ENCODE results near the gene MSI1.
A peak's percentile ranks its signal among the peaks of the same experiment; 100 is the strongest.
"Not testable (repeated sequence)": the region's sequence is repeated elsewhere in the genome, so short reads cannot be mapped to it uniquely, and the experiment has no call there.

Gene MSI1

GRCh38 chr12:120357104-120357503, 11.9 kb downstream of the MSI1 start:
- no peak for DNase-seq

DNA sequence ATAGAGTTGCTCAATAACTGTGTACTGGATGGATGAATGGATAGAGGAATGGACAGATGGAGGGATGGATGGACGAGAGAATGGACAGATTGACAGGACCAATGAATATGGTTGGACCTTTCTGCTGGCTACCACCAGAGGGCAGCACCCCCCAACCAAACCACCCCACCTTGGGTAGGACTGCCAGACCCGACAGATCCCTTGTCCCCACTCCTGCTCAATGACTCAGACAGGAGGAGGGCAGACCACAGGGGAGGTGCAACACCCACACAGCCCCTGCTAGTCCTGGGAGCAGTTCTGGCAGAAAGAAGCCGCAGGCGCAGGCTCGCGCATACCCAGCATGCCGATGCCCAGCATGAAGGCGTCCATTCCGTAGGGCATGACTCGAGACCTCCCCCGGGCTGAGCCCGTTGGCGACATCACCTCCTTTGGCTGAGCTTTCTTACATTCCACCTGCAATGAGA, 12.4 kb downstream of the MSI1 start:
- DNase-seq, result peak in 50 of 51 donors; percentile 13 to 83 (median 63)

DNA sequence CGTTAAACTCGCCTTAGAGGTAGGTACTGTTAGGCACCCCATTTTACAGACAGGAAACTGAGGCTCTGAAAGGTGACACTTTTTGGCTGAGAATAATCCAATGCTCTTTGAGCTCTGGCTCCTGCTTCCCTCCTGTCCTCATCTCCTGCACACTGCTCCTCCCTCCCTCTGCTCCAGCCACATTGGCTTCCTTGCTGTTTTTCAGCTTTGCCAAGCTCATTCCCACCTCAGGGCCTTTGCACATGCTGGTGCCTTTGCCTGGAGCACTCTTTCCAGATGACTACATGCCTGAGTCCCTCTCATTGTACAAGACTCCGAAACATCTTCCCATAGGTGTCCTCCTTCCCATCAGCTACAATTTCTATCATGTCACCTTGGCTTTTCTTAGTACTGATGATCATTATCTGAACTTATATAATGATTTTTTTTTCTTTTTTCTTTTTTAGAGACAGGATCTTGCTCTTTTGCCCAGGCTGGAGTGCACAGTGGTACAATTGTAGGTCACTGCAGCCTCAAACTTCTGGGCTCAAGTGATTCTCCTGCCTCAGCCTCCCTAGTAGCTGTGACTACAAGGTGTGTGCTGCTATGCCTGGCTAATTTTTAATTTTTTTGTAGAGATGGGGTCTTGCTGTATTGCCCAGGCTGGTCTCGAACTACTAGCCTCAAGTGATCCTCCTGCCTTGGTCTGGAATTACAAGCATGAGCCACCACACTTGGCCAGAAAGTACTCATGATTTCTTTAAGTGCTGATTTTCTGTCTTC, 15.2 kb downstream of the MSI1 start:
- DNase-seq, result no peak

GRCh38 chr12:120353136-120353535, 15.8 kb downstream of the MSI1 start:
- no peak for DNase-seq

DNA sequence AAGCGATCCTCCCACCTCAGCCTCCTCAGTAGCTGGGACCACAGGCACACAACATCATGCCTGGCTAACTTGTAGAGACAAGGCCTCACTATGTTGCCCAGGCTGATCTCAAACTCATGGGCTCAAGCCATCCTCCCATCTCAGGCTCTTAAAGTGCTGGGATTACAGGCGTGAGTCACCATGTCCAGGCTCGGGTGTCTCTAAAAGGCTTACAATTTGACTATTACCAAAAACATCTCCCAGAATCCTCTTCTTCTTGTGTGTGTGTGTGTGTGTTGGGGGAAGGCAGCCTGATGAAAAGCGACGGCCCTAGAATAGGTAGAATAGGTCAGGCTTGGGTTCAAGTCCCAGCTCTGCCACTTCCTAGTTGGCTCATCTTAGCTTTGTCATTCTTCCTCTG, 16.8 kb downstream of the MSI1 start:
- DNase-seq, result no peak

- DNase-seq, result peak in 9 of 51 donors; percentile 4 to 34 (median 10)
Observed at GRCh38 chr12:120350576-120351350, 18.2 kb downstream of the MSI1 start.

DNA sequence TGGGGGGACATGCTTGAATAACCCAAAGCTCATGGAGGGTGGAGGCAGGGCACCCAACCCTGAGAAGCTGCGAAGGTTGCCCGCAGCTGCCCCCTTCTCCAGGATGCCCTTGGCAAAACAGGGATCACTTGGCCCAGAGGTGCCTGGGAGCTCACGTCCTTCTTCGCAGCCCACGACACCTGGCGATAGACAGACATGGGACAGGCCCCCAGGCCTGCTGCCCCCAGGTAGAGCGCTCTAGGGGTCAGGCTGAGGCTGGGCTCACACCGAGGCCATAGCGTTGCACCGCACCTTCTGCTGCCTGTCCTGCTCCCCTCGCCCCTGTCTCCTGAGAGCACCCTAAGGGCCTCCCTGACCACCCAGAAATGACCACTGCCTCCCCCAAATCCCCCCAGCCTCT, 21.2 kb downstream of the MSI1 start:
- DNase-seq, result no peak

DNA sequence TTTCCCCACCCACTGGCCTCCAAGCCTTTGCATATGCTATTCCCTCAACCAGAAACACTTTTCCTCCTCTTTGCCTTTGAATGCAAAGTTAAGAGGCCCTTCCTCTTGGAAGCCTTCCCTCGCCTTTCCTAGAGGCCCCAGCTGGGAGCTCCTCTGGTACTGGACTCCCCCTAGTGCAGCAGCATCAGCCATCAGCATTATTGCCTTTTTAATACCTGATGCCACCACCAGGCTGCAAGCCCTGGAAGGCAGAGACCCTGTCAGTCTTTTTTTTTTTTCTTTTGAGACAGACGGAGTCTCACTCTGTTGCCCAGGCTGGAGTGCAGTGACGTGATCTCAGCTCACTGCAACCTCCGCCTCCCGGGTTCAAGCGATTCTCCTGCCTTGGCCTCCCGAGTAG, 22.3 kb downstream of the MSI1 start:
- no peak for DNase-seq

GRCh38 chr12:120346031-120346430, 22.9 kb downstream of the MSI1 start:
- no peak for DNase-seq

- no peak for DNase-seq
Observed at GRCh38 chr12:120343692-120344091, 25.3 kb downstream of the MSI1 start.

DNA sequence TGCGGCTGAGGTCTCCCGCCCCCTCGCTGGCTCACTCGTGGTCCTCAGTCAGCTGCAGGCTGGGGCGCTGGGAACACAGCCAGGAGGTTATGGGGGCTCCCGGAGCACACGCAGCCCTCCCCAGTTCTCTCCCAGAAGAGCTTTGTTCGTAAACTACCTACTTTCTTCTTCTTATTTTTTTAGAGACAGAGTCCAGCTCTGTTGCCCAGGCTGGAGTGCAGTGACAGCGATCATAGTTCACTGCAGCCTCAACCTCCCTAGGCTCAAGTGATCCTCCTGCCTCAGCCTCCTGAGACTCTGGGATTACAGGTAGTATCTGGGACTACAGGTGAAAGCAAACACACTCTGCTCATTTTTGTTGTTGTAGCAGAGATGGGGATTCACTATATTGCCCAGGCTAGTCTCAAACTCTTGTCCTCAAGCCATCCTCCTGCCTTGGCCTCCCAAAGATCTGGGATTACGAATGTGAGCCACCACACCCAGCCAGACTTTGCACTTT, 25.9 kb downstream of the MSI1 start:
- DNase-seq, result no peak

DNA sequence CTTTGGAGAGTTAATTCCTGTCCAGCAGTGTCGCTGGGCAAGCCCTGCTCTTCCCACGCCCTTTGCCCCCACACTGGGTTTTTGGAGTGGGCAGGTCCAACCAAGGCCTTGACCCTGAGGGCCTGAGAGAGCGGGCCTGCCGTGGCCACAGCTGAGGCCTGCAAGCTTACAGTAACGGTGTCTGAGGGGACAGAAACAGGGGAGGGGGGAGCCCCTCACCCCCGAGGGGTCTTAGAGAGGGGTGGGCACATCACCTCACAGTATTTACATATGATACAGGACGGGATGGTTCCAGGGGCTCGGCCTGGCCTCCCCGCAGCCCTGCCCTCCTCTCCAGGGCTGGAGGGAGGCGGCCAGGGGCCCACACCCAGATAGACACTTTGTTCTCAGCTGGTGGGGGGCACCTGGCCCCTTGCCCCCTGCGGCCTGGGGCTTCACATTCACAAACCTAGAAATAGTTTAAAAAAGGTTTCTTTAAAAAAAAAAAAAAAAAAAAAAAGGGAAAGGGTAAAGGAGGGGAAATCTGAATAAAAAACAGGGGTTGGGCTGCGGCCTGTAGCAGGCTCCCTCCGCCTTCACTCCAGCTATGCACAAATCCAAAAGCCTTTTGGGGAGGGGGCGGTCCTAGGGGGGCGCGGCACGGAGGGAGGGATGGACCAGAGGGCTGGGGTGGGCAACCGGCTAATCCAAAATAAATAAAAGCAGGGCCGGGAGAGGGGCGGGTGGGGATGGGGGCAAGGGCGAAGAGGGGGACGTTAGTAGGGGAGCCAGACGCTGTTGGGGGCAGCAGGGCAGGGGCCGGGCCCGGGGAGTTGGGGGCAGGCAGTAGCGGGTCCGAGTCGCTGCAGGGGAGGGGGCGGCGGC, 26.6 kb downstream of the MSI1 start:
- no peak for DNase-seq

DNA sequence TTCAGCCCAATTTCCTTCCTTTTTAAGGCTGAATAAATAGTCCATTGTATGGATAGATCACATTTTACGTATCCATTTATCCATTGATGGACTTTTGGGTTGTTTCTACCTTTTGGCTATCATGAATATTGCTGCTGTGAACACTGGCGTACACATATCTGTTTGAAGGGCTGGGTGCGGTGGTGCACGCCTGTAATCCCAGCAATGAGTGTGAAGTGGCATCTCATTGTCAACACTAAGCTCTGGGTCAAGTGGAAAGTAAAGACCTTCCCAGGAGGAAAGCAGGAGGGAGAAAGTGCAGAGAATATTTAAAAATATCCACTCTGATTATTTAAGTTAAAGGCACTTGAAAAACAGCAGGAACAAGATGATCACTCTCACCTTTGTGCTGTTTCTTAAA, 29.7 kb downstream of the MSI1 start:
- no peak for DNase-seq

DNA sequence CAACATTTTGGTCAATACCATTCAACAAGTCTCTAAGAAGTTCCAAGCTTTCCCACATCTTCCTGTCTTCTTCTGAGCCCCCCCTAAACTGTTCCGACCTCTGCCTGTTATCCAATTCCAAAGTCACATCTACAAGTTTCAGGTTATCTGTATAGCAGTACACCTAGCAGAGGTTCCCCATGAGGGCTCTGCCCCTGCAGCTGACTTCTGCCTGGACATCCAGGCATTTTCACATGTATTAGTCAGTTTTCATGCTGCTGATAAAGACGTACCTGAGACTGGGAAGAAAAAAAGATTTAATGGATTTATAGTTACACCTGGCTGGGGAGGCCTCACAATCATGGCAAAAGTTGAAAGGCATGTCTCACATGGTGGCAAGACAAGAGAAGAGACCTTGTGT, 31.2 kb downstream of the MSI1 start:
- no peak for DNase-seq

DNA sequence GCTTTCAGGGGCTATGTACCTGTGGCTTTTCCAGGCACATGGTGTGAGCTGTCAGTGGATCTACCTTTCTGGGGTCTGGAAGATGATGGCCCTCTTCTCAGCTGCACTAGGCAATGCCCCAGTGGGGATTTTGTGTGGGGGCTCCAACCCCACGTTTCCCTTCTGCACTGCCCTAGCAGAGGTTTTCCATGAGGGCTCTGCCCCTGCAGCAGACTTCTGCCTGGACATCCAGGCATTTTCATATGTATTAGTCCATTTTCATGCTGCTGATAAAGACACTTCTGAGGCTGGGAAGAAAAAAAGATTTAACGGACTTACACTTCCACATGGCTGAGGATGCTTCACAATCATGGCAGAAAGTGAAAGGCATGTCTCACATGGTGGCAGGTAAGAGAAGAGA, 32.6 kb downstream of the MSI1 start:
- not testable (repeated sequence) for DNase-seq

- peak in 17 of 51 donors; percentile 3 to 42 (median 13) for DNase-seq
Observed at GRCh38 chr12:120335447-120335846, 33.5 kb downstream of the MSI1 start.

DNA sequence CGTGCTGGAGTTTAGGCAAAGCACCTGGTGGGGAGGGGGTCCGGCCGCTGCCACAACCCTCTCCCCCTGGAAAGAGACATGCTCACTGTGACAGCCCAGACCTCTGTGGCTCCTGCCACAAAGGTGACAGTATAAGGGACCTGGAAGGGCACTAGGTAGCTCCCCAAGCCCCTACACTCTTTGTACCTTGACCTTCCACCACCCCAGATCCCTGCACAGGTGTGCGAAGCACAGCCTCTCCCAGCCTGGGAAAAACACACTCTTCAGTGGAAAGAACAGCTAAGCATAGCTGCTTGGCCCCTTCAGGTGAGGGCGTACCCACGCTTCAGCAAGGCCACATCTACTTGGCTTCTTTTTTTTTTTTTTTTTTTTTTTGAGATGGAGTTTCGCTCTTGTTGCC, 36.4 kb downstream of the MSI1 start:
- no peak for DNase-seq

- DNase-seq, result no peak
Observed at GRCh38 chr12:120332041-120332440, 36.9 kb downstream of the MSI1 start.

GRCh38 chr12:120331390-120331789, 37.6 kb downstream of the MSI1 start:
- no peak for DNase-seq

GRCh38 chr12:120328228-120328627, 40.7 kb downstream of the MSI1 start:
- no peak for DNase-seq

DNA sequence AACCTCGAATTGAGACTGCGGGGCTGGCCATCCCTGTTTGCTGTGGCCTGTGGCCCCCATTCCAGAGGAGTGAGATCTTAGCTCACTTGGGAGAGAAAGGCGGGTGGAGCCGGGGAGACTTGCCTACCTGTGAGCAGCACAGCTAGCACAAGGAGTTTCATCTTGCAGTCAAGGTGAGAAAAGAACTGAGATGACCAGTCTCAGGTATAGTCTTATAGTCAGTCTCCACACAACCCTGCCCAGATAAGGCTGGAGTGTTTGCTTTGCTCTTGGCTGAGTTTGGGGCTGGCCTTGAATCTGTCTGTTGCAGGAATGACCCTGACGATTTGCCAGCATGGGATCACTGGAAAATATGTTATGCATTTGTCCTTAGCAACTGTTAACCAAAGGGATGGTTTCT, 41.4 kb downstream of the MSI1 start, which contains the start of gene PLA2G1B:
Gene PLA2G1B (minus strand): TSS at position 187 of the 400 bp plus-strand sequence. CDS start 26 bp downstream, at position 161.
- no peak for DNase-seq

Data from hypothalamus (tissue), 51 donors.